HPDE6-E6E7 (cell line): ENCODE measurements around the gene SIAH2.

Source experiments
- DNase-seq: peaks from one replicate; pipeline ENCODE4 v3.0.0; 2011; ENCODE audit warnings: missing footprints; ENCODE audit errors: extremely low spot score

Gene SIAH2

DNA sequence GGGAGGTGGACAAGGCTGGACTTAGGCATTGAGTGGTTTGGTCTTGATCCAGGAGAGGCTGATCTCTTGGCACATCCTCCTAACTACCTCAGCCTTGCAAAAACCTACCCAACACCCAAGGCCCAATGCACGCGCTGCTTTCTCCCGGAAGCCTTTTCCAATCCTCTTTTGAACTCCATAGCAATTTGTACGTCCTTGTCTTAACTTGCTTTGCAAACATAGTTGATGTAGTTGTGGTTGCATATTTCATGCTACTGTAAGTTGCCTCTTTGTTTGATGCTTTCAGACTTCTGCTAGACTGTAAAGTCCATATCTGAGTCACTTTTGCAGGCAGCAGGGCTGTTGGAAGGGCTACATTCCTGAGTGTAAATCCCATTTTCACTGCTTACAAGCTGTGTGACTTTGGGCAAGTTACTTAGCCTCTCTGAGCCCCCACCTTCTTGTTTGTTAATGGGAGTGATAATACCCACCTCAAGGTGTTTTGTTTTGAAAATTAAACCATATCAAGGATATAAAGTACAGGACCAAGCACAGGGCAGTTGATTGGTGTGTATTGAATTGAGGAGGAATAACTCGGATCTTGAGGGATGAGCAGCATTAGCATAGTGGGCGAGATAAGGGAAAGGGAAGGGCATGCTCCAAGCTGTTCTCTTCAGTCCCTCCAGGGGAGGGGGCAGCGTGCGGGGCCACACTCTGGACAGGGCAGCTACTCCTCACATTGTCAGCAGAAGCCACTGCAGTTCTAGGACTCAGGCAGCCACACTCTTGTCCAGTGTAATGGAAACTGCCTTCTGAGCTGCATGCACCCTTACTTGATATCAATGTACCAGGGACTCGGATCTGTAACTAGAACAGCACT is 28.8 kb downstream of the SIAH2 start:
- no peak for DNase-seq

DNA sequence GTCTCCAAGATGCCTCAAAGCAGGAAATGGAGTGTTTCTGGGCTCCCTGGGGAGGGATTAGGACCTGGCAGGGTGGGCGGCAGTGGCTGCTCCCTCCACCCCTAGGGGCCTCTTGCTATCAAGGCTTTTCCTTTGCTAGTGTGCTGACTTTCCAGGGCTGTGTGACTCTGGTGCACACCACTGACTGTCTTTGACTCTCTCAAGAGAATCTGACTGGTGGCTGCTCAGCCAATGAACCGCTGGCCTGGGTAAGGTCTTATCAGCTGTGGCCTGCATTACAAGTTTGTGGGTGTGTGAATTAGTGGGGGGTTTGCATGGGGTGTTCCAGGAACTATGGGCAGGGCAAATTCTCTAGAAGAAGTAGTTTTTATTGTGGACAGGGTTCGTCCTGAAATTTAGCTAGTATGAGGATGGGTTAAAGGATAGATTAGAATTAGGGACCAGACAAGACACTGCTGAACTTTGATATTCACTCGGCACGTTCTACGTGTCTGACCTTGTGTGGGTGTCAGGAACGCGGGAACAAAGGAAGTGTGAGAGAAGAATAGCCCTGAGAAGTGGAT is 29.5 kb downstream of the SIAH2 start:
- no peak for DNase-seq

- no peak for DNase-seq
Measured at GRCh38 chr3:150729682-150730360, 33.1 kb downstream of the SIAH2 start.

- DNase-seq = no peak
Measured at GRCh38 chr3:150727653-150728502, 35.1 kb downstream of the SIAH2 start.

- no peak for DNase-seq
Measured at GRCh38 chr3:150725548-150725947, 37.4 kb downstream of the SIAH2 start.

DNA sequence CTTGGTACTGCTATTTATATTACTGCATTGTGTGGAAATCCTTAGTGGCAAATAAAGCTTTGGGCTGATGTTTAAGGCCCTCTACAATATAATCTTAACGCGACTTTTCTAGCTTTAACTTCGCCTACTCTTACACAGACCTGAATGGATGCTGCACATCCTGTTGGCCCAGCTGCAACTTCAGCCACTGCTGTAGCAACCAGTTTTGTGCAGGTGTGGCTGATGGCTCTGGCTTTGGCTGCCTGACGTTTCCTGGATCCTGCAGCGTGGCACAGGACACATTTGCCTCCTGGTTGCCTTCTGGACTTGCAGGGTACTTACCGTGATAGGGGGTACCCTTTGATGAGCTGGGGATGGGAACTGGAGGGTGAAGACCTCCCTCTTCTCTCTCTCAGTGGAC is 39.0 kb downstream of the SIAH2 start:
- no peak for DNase-seq

- no peak for DNase-seq
Measured at GRCh38 chr3:150722267-150722666, 40.7 kb downstream of the SIAH2 start.

DNA sequence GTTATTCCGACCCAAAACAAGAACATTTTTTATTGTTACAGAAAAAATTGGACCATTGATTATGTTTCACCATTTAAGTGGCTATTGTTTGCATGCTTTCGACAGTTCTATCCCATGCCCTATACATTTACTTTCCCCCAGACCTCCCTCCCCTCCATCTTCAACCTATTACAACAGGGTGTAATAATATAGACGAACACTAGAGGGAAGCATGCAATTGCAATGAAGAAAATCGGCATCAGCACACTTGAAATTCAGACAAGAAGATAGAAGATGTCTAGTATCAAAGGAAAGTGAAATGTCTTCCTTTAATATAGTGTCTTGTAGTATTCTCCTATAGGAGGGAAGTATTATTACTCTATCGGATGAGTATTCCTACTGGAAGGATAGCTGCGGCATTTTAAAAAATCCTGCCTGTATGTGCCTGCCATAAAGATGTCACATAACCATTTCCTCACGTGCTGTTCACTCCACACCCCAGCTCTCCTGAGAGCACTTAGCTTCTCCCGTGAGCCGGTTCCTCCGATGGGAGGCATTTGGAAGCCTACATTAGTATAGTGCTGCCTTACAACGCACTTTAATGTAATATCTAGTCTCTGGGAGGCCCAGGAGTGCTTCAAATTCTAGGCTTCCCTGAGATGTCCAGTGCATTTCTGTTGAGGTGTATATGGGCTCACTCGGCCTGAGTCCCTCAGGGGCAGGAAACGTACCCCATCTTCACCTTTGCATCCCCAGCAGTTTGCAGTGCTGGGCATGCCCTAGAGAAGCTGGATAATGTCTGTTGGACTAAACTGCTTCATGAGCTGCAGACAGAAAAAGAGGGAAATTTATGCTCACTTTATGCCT is 41.5 kb downstream of the SIAH2 start:
- no peak for DNase-seq

DNA sequence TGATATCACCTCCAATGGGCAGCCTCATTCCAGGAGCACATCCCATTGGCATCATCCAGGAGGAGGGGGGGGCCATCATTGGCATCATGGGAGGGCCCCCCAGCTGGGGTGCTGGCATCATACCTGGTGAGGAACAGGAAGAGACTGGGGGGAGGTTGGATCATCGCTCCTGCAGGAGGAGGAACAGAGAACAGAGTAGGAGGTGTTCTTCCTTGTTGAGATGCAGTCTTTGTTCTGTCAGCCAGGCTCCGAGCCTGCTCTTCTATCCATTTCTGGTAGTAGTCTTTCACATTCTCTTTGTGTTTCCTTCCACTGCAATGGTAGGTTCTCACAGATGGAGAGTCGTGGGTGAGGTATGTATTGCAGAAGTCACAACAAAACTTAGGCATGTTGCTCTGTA is 42.5 kb downstream of the SIAH2 start:
- DNase-seq = no peak

GRCh38 chr3:150710097-150710496 is 52.9 kb downstream of the SIAH2 start:
- DNase-seq = no peak

DNA sequence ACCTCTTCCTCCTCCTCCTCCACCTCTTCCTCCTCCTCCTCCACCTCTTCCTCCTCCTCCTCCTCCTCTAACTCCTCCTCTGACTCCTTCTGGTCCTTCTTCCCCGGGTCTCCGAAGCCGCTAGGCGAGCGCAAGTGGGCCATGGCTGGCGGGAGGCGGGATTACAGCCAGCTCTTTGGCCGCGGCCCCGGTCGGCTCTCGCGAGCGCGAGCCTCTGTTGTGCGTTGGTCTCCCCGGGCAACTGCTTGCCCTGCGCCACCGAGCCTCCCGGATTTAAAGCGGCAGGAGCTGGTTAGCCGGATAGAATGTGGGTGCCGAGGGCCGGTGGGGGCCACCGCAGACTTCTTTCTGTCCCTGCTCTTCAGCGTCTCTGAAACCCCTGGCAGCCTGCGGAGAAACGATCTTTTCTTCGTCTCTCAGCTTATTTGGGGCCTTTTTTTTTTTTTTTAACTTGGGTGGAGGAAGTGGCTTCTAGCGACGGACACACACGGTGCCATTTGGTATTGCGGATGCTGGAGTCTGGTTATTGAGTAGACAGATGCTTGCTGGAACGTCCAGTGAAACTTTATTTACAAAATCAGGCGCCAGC is 59.1 kb downstream of the SIAH2 start, which contains the start of gene ERICH6:
ERICH6 (minus strand) TSS at position 165 of the 589 bp plus-strand sequence; CDS start at position 143, 22 bp downstream.
- peak; percentile 91 for DNase-seq

GRCh38 chr3:150703299-150703755 is 59.6 kb downstream of the SIAH2 start:
- DNase-seq = no peak

DNA sequence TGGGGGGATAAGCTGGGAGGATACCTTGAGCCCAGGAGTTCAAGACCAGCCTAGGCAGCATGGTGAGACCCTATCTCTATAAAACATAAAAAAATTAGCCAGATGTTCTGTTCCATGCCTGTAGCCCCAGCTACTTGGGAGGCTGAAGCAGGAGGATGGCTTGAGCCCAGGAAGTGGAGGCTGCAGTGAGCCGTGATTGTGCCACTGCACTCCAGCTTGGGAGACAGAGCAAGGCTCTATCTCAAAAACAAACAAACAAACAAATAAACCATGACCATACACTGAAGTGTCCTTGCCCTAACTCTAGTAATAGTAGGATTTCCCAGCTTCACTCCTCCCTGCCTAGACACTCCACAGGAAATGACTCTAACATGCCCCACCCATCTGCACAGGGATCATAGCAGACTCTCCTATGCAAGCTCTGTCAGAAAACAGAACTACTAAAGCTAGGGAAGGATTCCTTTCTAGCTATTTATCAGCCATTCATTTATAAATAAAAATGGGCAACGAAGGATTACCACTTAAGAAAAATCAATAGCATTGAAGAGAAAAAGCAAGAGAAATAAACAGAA is 63.8 kb downstream of the SIAH2 start:
- no peak for DNase-seq

GRCh38 chr3:150697646-150698045 is 65.3 kb downstream of the SIAH2 start:
- DNase-seq = no peak

- DNase-seq = no peak
Measured at GRCh38 chr3:150691414-150692040, 71.4 kb downstream of the SIAH2 start.
